GM21717 (cell line): ENCODE results near the gene ENOSF1.
"Not testable (repeated sequence)": the region's sequence is repeated elsewhere in the genome, so short reads cannot be mapped to it uniquely, and the experiment has no call there.

Source experiments
- ATAC-seq: cut with Tn5 transposase; IDR thresholded peaks from one replicate; pipeline ENCODE4 v1.9.1; 2021; ENCODE audit warnings: mild to moderate bottlenecking, moderate library complexity; ENCODE audit not compliant: unreplicated experiment

ENOSF1 gene

GRCh38 chr18:708096-708495, 4.3 kb downstream of the ENOSF1 start:
- no peak for ATAC-seq

GRCh38 chr18:706405-706804, 6.0 kb downstream of the ENOSF1 start:
- ATAC-seq: no peak

GRCh38 chr18:703213-703967, 9.0 kb downstream of the ENOSF1 start:
- ATAC-seq: no peak

- ATAC-seq: no peak
Observed at GRCh38 chr18:697800-698199, 14.6 kb downstream of the ENOSF1 start.

DNA sequence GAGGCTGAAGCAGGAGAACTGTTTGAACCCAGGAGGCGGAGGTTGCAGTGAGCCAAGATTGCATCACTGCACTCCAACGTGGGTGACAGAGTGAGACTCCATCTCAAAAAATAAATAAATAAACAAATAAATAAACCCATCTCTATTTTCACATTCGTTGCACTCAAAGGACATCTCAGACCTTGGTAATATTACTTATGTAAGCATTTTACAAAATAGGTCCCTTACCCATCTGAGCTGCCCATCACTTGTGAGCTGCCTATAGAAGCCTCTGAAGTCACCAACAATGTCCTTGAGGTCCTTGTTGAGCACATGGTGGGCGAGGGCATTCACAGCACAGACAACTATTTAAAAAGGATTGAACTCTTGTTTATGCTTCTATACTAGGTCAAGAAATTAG, 15.4 kb downstream of the ENOSF1 start:
- no peak for ATAC-seq

DNA sequence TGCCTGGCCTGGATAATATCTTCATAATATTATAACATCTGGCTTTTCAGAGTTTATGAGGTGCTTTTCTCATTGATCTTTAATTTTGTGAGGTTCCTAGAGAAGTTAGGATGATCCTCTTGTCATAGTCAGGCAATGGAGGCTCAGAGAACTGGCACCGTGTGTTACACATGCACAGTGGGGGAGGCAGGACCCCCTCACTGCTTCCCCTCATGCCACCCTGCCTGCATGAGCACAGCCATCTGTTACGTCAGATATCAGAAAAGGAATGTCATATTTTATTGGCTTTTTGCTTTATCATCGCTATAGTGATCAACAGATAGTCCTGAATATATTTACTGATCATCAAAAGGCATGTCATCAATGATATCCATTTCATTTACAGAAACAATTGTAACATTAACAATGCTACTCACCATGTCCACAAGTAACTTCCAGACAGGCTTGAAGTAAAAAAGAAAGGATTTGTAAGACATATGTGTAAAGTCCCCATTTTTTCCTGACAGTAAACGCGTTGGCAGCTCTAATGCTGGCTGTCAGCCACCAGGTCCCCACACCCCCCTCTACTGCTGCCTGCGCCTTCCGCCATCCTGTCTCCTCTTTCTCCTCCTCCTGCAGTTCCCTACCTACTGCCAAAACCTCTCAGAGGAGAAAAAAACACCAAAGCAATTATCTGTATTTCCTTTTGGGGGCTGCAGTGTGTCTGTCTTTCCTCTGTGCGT, 18.8 kb downstream of the ENOSF1 start:
- ATAC-seq: no peak

GRCh38 chr18:692824-693223, 19.6 kb downstream of the ENOSF1 start:
- no peak for ATAC-seq

- ATAC-seq: no peak
Observed at GRCh38 chr18:688323-688722, 24.1 kb downstream of the ENOSF1 start.

DNA sequence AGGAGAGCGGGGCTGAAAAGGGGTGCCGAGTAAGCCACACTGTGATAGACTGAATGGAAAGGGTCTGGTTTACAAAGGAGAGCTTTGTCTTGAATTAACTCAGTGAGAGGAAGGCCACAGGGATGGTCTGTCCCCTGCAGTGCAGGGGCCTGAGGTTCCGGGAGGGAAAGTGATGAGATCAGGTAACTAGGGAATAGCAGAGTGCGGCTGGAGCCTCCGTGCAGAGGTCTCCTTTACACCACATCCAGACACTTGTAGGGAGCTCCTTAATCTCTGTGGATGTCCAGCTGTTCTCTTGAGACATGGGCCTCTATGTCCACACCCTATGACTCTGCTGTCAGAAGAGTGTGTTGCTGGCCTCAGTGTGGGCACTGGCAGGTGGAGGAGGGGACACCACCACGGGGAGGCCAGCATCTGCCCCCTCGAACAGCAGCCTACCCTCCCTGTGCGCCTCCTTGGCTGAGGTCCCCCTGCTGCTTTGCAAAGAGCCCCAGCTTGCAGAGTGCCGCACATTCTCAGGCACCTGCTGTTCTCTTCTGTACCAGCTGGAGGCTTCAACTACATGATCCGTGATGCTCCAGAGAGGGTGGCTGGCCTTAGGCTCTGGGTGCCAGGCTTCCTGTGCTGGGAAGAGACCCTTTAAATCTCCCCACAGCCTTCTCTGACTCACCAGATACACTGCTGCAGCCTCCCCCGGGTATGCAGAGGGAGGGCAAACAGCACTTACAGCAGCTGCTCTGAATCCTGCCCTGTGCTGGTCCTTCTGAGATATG, 25.9 kb downstream of the ENOSF1 start:
- ATAC-seq: no peak

DNA sequence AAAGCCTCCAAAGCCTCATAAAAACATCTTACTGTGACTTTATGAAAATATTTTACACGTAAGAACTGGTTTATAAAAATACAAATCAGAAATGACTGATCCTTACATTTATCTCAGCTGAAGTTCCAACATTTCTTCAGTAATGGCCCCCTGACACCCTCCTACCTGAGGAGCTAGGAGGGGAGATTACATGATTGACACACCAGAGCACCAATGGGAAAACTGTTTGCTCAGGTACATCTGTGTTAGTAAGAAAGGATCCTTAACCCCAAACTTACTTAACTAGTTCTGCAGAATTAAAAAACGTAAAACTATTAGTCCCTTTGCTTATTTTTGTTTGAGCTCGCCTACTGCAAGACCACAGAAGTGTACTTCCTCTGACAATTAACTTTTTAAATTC, 27.0 kb downstream of the ENOSF1 start:
- no peak for ATAC-seq

GRCh38 chr18:683531-683930, 28.9 kb downstream of the ENOSF1 start:
- ATAC-seq: no peak

DNA sequence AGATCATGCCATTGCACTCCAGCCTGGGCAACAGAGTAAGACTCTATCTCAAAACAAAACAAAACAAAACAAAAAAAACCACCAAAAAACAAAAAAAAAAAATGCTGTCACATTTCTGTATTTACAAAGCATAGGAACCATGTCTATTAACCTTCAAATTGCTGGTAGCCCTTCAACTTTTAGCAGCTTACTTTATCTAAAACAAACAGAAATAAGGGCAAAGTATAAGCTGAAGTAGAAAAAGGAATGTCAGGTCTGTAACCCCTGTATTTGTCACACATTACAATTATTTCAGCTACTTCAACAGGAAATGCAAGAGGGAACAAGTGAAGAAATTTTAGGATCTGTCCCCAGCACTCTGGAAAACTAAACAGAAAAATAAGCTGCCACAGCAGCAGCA, 29.6 kb downstream of the ENOSF1 start:
- ATAC-seq: no peak

DNA sequence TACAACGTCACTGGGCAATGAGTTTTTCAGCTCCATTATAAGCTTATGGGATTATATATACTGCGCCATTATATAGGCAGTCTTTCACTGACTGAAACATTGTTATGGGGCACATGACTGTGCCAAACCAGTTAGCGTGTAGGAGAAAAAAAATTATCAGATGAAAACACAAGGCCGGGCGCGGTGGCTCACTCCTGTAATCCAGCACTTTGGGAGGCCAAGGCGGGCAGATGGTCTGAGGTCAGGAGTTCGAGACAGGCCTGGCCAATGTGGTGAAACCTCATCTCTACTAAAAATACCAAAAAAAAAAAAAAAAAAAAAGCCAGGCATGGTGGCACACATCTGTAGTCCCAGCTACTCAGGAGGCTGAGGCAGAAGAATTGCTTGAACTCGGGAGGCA, 30.0 kb downstream of the ENOSF1 start:
- ATAC-seq: not testable (repeated sequence)

DNA sequence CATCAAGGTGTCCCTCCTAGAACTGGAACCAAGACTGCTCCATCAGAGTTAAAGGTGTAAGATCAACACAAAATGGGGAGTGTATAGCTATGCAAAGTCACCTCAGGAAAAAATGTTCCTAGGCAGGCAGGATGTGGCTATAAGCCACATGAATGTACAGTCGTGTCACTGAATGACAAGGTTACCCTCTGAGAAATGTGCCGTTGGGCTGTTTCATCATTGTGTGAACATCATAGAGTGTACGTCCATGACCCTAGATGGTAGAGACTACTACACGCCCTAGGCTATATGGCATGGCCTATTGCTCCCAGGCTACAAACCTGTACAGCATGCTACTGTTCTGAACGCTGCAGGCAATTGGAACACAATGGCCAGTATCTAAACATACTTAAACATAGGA, 30.4 kb downstream of the ENOSF1 start:
- no peak for ATAC-seq

- ATAC-seq: no peak
Observed at GRCh38 chr18:680392-680791, 32.0 kb downstream of the ENOSF1 start.

- ATAC-seq: no peak
Observed at GRCh38 chr18:679516-679915, 32.9 kb downstream of the ENOSF1 start.

DNA sequence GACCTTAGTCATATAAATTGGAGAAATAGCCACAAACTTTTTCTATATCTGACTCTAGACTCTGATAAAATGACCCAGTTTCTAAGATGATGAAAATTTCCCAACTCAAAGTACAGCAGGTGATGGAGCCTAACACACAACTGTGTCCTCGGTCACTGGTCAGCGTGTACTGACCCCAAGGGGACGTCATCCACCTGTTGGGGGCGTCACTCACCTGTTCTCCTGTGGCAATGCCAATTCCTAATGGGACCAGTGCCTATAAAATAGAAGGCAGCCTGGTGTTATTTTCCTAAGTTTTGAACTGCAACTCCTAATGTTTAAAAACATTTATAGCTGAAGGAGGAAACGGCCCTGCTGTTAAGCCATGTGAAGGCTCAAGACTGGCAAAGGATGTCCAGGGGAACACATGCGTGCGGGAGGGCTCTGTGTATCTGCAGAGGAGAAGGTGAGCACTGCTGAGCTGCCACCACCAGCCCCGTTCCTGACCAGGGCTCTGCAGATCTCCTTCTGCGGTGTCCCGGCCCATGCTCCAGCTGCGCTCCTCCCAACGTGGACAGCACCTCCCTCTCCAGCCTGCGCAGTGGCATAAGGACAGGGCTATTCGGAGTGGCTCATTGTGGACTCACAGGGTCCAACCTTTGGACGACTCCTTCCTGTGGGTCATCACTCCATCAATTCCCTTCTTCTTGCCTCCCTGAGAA, 33.8 kb downstream of the ENOSF1 start:
- no peak for ATAC-seq

DNA sequence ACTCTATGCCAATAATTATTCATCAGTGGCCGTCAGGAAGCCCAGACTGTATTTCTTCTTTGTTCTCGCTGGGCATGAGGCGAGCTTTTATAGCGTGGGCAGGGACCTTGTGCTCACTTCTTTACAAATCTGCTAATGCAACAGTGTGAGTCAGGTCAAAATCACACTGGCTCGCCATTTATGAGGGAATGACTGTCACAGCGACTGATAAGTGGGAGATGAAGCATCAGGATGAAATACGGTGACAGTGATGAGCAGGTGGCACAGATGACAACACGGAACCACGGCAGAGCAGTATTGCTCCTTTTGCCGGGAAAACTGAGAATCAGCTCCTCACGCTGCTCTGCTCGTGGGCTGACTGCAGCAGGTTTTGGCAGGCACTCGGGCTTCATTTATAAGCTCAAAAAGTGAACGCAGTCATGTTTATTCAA, 34.5 kb downstream of the ENOSF1 start:
- ATAC-seq: no peak

- no peak for ATAC-seq
Observed at GRCh38 chr18:677145-677544, 35.3 kb downstream of the ENOSF1 start.

GRCh38 chr18:676736-677135, 35.7 kb downstream of the ENOSF1 start:
- no peak for ATAC-seq

DNA sequence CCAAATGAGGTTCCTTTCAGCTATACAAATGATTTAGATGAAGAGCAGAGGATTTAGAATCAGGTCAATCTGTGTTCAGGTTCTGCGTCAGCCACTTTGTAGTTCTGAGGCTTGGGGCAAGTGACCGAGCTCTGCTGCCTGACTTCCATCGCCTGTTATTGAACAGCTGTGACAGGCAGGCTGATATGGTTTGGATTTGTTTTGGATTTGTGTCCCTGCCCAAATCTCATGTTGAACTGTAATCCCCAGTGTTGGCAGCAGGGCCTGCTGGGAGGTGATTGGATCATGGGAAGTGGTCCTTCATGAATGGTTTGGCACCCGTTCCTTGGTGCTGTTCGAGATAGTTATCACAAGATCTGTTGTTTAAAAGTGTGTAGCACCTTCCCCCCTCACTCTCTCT, 36.4 kb downstream of the ENOSF1 start:
- ATAC-seq: no peak
